SHP77 (cell line): Measurements from ENCODE around the gene EMC7.
"Not testable (repeated sequence)": the region's sequence is repeated elsewhere in the genome, so short reads cannot be mapped to it uniquely, and the experiment has no call there.

Source experiments
- DNase-seq, 2 experiments: peaks; one replicate each; lab custom pipeline; 2025; lab: John Stamatoyannopoulos, UW

EMC7 gene

GRCh38 chr15:34085746-34086145 is 15.9 kb downstream of the EMC7 start:
- DNase-seq = no peak

- no peak for DNase-seq
Measured at GRCh38 chr15:34084086-34084485, 17.6 kb downstream of the EMC7 start.

GRCh38 chr15:34079904-34080303 is 21.8 kb downstream of the EMC7 start:
- no peak for DNase-seq

GRCh38 chr15:34078900-34079299 is 22.8 kb downstream of the EMC7 start:
- no peak for DNase-seq

- no peak for DNase-seq
Measured at GRCh38 chr15:34076785-34077184, 24.9 kb downstream of the EMC7 start.

- no peak for DNase-seq
Measured at GRCh38 chr15:34070003-34070402, 31.7 kb downstream of the EMC7 start.

- no peak for DNase-seq
Measured at GRCh38 chr15:34065941-34066340, 35.7 kb downstream of the EMC7 start.

GRCh38 chr15:34065261-34065660 is 36.4 kb downstream of the EMC7 start:
- no peak for DNase-seq

GRCh38 chr15:34064438-34064837 is 37.2 kb downstream of the EMC7 start:
- no peak for DNase-seq

GRCh38 chr15:34059946-34060345 is 41.7 kb downstream of the EMC7 start:
- no peak for DNase-seq

- DNase-seq = no peak
Measured at GRCh38 chr15:34059476-34059875, 42.2 kb downstream of the EMC7 start.

- DNase-seq = no peak
Measured at GRCh38 chr15:34056911-34057310, 44.8 kb downstream of the EMC7 start.

- DNase-seq = no peak
Measured at GRCh38 chr15:34055868-34056595, 45.6 kb downstream of the EMC7 start.

GRCh38 chr15:34054081-34054707 is 47.5 kb downstream of the EMC7 start:
- DNase-seq = no peak

- DNase-seq = not testable (repeated sequence)
Measured at GRCh38 chr15:34050385-34050784, 51.3 kb downstream of the EMC7 start.

- no peak for DNase-seq
Measured at GRCh38 chr15:34049112-34049511, 52.5 kb downstream of the EMC7 start.

GRCh38 chr15:34047893-34048775 is 53.5 kb downstream of the EMC7 start:
- DNase-seq = no peak

- DNase-seq = no peak
Measured at GRCh38 chr15:34046471-34047145, 55.1 kb downstream of the EMC7 start.

- no peak for DNase-seq
Measured at GRCh38 chr15:34043813-34044212, 57.8 kb downstream of the EMC7 start.

- no peak for DNase-seq
Measured at GRCh38 chr15:34043391-34043790, 58.3 kb downstream of the EMC7 start.

GRCh38 chr15:34039790-34040113 is 61.9 kb downstream of the EMC7 start:
- DNase-seq = no peak
